Measurements from ENCODE around the gene GLIS1.

Gene GLIS1

GRCh38 chr1:53656747-53657530 lies 82.0 kb downstream of the GLIS1 start:
- no peak overlapping the region for H3K4me3 ChIP-seq
- TF ChIP-seq CTCF (IDR thresholded peaks at IDR 0.05): no peak
- H3K27ac ChIP-seq: no peak overlapping the region
- DNase-seq (ENCODE audit: low spot score): no peak

GRCh38 chr1:53655931-53656746 lies 82.8 kb downstream of the GLIS1 start:
- no peak for TF ChIP-seq CTCF (IDR thresholded peaks at IDR 0.05)
- H3K27ac ChIP-seq: no peak overlapping the region
- DNase-seq (ENCODE audit: low spot score): no peak
- H3K4me3 ChIP-seq: no peak overlapping the region

GRCh38 chr1:53654216-53655210 lies 84.5 kb downstream of the GLIS1 start:
- Histone ChIP-seq H3K4me3 (no peak overlapping the region), H3K27ac (no peak overlapping the region)
- no peak for TF ChIP-seq CTCF (IDR thresholded peaks at IDR 0.05)
- DNase-seq (ENCODE audit: low spot score): no peak

- Histone ChIP-seq H3K27ac (no peak overlapping the region), H3K4me3 (no peak overlapping the region)
- TF ChIP-seq CTCF (IDR thresholded peaks at IDR 0.05): no peak
- no peak for DNase-seq (ENCODE audit: low spot score)
Measured at GRCh38 chr1:53653631-53654030, 85.3 kb downstream of the GLIS1 start.

GRCh38 chr1:53653200-53653575 lies 85.8 kb downstream of the GLIS1 start:
- no peak for TF ChIP-seq CTCF (IDR thresholded peaks at IDR 0.05)
- no peak for DNase-seq (ENCODE audit: low spot score)
- Histone ChIP-seq H3K4me3 (no peak overlapping the region), H3K27ac (no peak overlapping the region)

- Histone ChIP-seq H3K27ac (no peak overlapping the region), H3K4me3 (no peak overlapping the region)
- TF ChIP-seq CTCF (IDR thresholded peaks at IDR 0.05): no peak
- no peak for DNase-seq (ENCODE audit: low spot score)
Measured at GRCh38 chr1:53652441-53653199, 86.3 kb downstream of the GLIS1 start.

Measured in coronary artery (tissue), 2 donors.